ENCODE data around the gene METTL4.

The METTL4 gene

GRCh38 chr18:2511451-2511850 lies 59.9 kb downstream of the METTL4 start:
- Histone ChIP-seq H3K4me1 (ENCODE audit: control insufficient read depth, low read length) (peaks cover 5% of the 10 kb centered on the region), H3F3A (ENCODE audit: control insufficient read depth, insufficient read depth) (no peaks in the 10 kb centered on the region), H3K27ac (ENCODE audit: low read depth, low read length) (no peak overlapping the region), H3K36me3 (ENCODE audit: control insufficient read depth, low read length) (no peaks in the 10 kb centered on the region), H3K4me3 (ENCODE audit: low read length) (no peak overlapping the region), H4K20me1 (ENCODE audit: control insufficient read depth, insufficient read depth, low read depth, low read length) (no peaks in the 10 kb centered on the region), H3K79me2 (ENCODE audit: control insufficient read depth, low read length) (no peaks in the 10 kb centered on the region), H3K4me2 (ENCODE audit: low read length) (no peak overlapping the region), H3K9me3 (ENCODE audit: control insufficient read depth, insufficient read depth, low read length) (no peaks in the 10 kb centered on the region; the same call in 1 of the 2 replicates), H3K9me2 (replicated peaks; ENCODE audit: control insufficient read depth, low read length) (no peaks in the 10 kb centered on the region), H3K27me3 (ENCODE audit: control insufficient read depth, low read length) (no peaks in the 10 kb centered on the region; the same call in 1 of the 2 replicates)
- TF ChIP-seq EZH2phosphoT487 (IDR thresholded peaks at IDR 0.05; ENCODE audit: borderline replicate concordance, low read length) (no peak), CTCF (IDR thresholded peaks at IDR 0.05; ENCODE audit: low read depth, low read length, poor library complexity, severe bottlenecking) (no peak)

GRCh38 chr18:2510416-2510815 lies 60.9 kb downstream of the METTL4 start:
- Histone ChIP-seq H3K27me3 (ENCODE audit: control insufficient read depth, low read length) (no peaks in the 10 kb centered on the region; the same call in 1 of the 2 replicates), H3K4me1 (ENCODE audit: control insufficient read depth, low read length) (no peaks in the 10 kb centered on the region), H3K4me3 (ENCODE audit: low read length) (no peak overlapping the region), H4K20me1 (ENCODE audit: control insufficient read depth, insufficient read depth, low read depth, low read length) (no peaks in the 10 kb centered on the region), H3K27ac (ENCODE audit: low read depth, low read length) (no peak overlapping the region), H3K9me3 (ENCODE audit: control insufficient read depth, insufficient read depth, low read length) (no peaks in the 10 kb centered on the region), H3F3A (ENCODE audit: control insufficient read depth, insufficient read depth) (no peaks in the 10 kb centered on the region), H3K4me2 (ENCODE audit: low read length) (no peak overlapping the region), H3K79me2 (ENCODE audit: control insufficient read depth, low read length) (no peaks in the 10 kb centered on the region), H3K36me3 (ENCODE audit: control insufficient read depth, low read length) (no peaks in the 10 kb centered on the region), H3K9me2 (replicated peaks; ENCODE audit: control insufficient read depth, low read length) (no peaks in the 10 kb centered on the region)
- TF ChIP-seq EZH2phosphoT487 (IDR thresholded peaks at IDR 0.05; ENCODE audit: borderline replicate concordance, low read length) (no peak), CTCF (IDR thresholded peaks at IDR 0.05; ENCODE audit: low read depth, low read length, poor library complexity, severe bottlenecking) (no peak)

GRCh38 chr18:2508678-2509077 lies 62.6 kb downstream of the METTL4 start:
- H3K36me3 ChIP-seq (ENCODE audit: control insufficient read depth, low read length): no peaks in the 10 kb centered on the region
- H4K20me1 ChIP-seq (ENCODE audit: control insufficient read depth, insufficient read depth, low read depth, low read length): no peaks in the 10 kb centered on the region
- H3K4me3 ChIP-seq (ENCODE audit: low read length): no peak overlapping the region
- no peaks in the 10 kb centered on the region; the same call in 1 of the 2 replicates for H3K27me3 ChIP-seq (ENCODE audit: control insufficient read depth, low read length)
- H3K4me2 ChIP-seq (ENCODE audit: low read length): no peak overlapping the region
- no peaks in the 10 kb centered on the region for H3K9me2 ChIP-seq (replicated peaks; ENCODE audit: control insufficient read depth, low read length)
- H3K4me1 ChIP-seq (ENCODE audit: control insufficient read depth, low read length): no peaks in the 10 kb centered on the region
- H3K79me2 ChIP-seq (ENCODE audit: control insufficient read depth, low read length): no peaks in the 10 kb centered on the region
- no peak for TF ChIP-seq EZH2phosphoT487 (IDR thresholded peaks at IDR 0.05; ENCODE audit: borderline replicate concordance, low read length)
- no peak for TF ChIP-seq CTCF (IDR thresholded peaks at IDR 0.05; ENCODE audit: low read depth, low read length, poor library complexity, severe bottlenecking)
- no peaks in the 10 kb centered on the region for H3F3A ChIP-seq (ENCODE audit: control insufficient read depth, insufficient read depth)
- no peak overlapping the region for H3K27ac ChIP-seq (ENCODE audit: low read depth, low read length)
- no peaks in the 10 kb centered on the region for H3K9me3 ChIP-seq (ENCODE audit: control insufficient read depth, insufficient read depth, low read length)

Measured in DOHH2 (cell line).